C4-2B (cell line): ENCODE results near the gene BNC2.

Experiments used
- CTCF ChIP-seq: fragments of 450-650 bp; conservative IDR thresholded peaks from 2 replicates; pipeline ENCODE4 v1.5.1; 2017; ENCODE audit warnings: mild to moderate bottlenecking
- ZFX ChIP-seq: fragments of 450-650 bp; IDR thresholded peaks from 2 replicates; pipeline ENCODE4 v1.6.1; 2017

GRCh38 chr9:16429671-16430070, 440.8 kb downstream of the BNC2 start:
- TF ChIP-seq CTCF (no peak), ZFX (no peak)
